Testis (tissue), 2 donors: ENCODE measurements around the gene CAPN9.

Experiments
- CTCF ChIP-seq, 3 experiments: fragments of 450-650 bp in 2 of 3; fragments of 200-600 bp in 1 of 3; sonication (generic) in 1 of 3; IDR thresholded peaks; one replicate each; pipeline ENCODE4 v1.5.1; 2016 to 2019; ENCODE audit warnings: antibody characterized with exemption in 3 of 3, mild to moderate bottlenecking in 2 of 3, moderate library complexity in 1 of 3
- POLR2A ChIP-seq: fragments of 450-650 bp; IDR thresholded peaks from one replicate; pipeline ENCODE4 v1.6.1; 2017; ENCODE audit warnings: antibody characterized with exemption, mild to moderate bottlenecking, moderate library complexity

- TF ChIP-seq CTCF (IDR thresholded peaks at IDR 0.05), result no peak
- no peak for TF ChIP-seq POLR2A
These were observed 29.9 kb upstream of the CAPN9 start for GRCh38 chr1:230717251-230717650.
